ENCODE measurements around the gene PLCL2.

PLCL2 gene

GRCh38 chr3:16884748-16885592 lies at the start of gene PLCL2:
Gene PLCL2, plus strand, starts transcription at chr3:16884955. Its CDS starts 85 bp downstream, at chr3:16885040.
- peak; percentile 80 for DNase-seq
- in situ Hi-C loops (cut with MboI; ENCODE audit: low pct_unique_long_range_greater_than_20kb, low sequenced_read_pairs), result no loop called here

- in situ Hi-C loops (cut with MboI; ENCODE audit: low pct_unique_long_range_greater_than_20kb, low sequenced_read_pairs), result no loop called here
- no peak for DNase-seq
Observed at GRCh38 chr3:16836505-16837237, 48.1 kb upstream of the PLCL2 start.

- no peak for DNase-seq
Observed at GRCh38 chr3:16837602-16838001, 47.2 kb upstream of the PLCL2 start.

DNA sequence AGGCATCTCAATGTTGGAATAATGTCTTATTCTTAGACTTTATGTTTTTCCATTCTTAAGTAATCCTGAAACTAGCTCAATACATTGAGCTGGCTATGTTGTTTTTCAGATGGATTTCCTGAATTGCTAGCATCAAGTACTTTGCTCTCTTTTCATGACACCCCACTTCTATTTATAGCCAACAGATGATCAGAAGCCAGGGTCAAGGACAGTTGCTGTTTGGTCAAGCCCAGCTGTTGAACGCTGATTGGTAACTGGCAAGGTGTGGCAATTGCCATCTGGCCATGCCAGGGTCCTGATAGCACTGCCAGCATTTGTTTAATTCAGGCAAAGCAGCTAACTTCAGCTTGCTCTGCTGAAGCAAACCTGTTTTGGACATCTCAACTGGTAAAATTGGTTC lies 46.2 kb upstream of the PLCL2 start:
- no peak for DNase-seq
- in situ Hi-C loops (cut with MboI; ENCODE audit: low pct_unique_long_range_greater_than_20kb, low sequenced_read_pairs), result no loop called here

More at GRCh38 chr3:16837602-16838001, 47.2 kb upstream of the PLCL2 start:
- in situ Hi-C loops (cut with MboI; ENCODE audit: low pct_unique_long_range_greater_than_20kb, low sequenced_read_pairs), result no loop called here

DNA sequence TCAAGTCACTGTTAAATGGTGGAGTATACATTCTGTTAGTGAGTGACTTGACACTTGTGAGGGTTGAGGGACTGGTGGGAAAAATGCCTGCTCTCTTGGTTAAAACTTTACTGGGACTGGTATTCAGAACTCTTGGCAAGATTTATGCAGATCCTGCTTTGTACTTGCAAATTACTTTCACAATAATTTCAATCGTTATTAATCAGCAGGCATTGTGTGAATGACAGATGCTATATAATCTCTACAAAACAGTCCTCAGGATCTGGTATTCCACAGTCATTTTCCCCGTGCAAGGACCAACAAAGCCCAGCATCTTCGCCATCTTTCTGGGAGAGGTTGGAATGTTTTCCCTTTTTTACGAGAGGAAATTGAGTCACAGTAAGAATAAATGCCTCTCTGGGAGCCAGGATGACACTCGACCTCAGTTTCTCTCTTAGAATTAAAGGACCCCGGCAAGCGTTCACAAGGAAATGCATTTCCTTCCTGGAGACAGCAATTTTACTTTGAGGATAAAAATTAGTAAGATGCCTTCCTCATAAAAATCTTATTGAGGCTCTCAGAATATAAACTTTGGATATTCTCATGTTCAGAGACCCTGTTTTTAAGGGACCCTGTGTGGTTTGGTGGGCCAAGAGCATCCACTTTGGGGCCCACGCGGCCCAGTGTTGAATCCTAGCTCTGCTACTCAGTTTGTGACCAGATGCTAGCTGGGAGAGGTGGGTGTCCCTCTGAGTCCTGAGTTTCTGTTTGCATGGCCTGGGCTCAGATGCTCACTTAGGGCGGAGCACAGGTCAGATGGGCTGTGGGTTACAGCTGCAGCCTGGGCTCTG lies 45.3 kb upstream of the PLCL2 start:
- in situ Hi-C loops (cut with MboI; ENCODE audit: low pct_unique_long_range_greater_than_20kb, low sequenced_read_pairs), result no loop called here
- DNase-seq, result no peak

GRCh38 chr3:16840101-16840424 lies 44.7 kb upstream of the PLCL2 start:
- in situ Hi-C loops (cut with MboI; ENCODE audit: low pct_unique_long_range_greater_than_20kb, low sequenced_read_pairs), result no loop called here

GRCh38 chr3:16841041-16841753 lies 43.6 kb upstream of the PLCL2 start:
- DNase-seq, result peak; percentile 17
- in situ Hi-C loops (cut with MboI; ENCODE audit: low pct_unique_long_range_greater_than_20kb, low sequenced_read_pairs), result no loop called here

More at GRCh38 chr3:16840101-16840424, 44.7 kb upstream of the PLCL2 start:
- no peak for DNase-seq

GRCh38 chr3:16841904-16842271 lies 42.9 kb upstream of the PLCL2 start:
- in situ Hi-C loops (cut with MboI; ENCODE audit: low pct_unique_long_range_greater_than_20kb, low sequenced_read_pairs), result no loop called here
- peak; percentile 32 for DNase-seq

GRCh38 chr3:16842272-16843270 lies 42.2 kb upstream of the PLCL2 start:
- DNase-seq, result no peak
- in situ Hi-C loops (cut with MboI; ENCODE audit: low pct_unique_long_range_greater_than_20kb, low sequenced_read_pairs), result no loop called here

DNA sequence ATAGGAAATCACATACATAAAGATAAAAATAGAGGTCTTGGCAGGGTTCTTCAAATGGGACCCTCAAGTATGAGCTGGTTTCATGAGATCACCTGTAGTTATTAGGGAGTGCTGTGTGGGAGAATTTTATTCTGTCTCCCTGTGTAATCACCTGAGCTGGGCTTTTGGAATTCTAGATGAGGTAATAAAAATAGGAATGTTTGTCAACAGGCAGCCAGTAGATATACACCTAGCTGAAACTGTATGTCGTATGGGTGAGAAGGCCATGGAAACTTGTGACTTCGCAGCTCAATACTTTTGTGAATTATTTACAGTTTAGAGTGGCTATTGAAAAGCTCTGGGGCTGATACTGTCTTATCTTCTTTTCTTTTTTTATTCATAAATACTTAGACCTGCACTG lies 40.5 kb upstream of the PLCL2 start:
- in situ Hi-C loops (cut with MboI; ENCODE audit: low pct_unique_long_range_greater_than_20kb, low sequenced_read_pairs), result no loop called here
- DNase-seq, result no peak

- in situ Hi-C loops (cut with MboI; ENCODE audit: low pct_unique_long_range_greater_than_20kb, low sequenced_read_pairs), result no loop called here
- no peak for DNase-seq
Observed at GRCh38 chr3:16844791-16845190, 40.0 kb upstream of the PLCL2 start.

DNA sequence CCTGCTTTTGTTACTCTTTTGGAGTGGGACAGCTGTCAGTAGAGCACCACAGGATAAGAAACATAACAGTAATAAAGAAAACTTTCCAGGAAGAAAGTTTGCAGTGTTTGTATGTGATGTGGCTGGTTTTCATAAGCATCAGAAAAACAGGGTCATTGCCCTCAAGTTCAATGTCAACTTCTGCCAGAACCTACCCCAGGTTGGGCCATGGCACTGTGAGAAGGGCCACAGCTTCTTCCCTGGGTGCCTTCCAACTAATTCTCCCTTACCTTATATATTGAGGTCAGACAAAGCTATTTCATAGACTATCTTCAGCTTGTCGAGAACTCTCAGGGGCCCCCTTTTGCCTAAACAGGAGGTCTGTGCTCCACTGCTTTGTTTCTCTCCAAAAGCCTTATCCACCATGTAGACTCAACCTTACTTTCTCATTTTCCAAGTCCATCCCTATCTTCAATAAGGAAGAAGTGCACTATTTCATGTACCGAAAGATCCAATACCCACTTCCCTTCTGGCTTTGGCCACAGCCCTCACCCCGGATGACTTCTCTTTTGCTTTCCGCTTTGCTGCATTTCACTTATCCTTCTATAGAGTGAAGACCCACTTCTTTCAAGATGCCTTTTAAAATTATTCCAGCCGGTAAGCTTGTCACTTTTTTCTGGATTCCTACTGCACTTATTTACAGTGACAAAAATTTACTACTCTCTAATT lies 38.2 kb upstream of the PLCL2 start:
- no peak for DNase-seq
- in situ Hi-C loops (cut with MboI; ENCODE audit: low pct_unique_long_range_greater_than_20kb, low sequenced_read_pairs), result no loop called here

GRCh38 chr3:16848007-16848406 lies 36.7 kb upstream of the PLCL2 start:
- in situ Hi-C loops (cut with MboI; ENCODE audit: low pct_unique_long_range_greater_than_20kb, low sequenced_read_pairs), result no loop called here
- no peak for DNase-seq

- in situ Hi-C loops (cut with MboI; ENCODE audit: low pct_unique_long_range_greater_than_20kb, low sequenced_read_pairs), result no loop called here
- DNase-seq, result peak; percentile 32
Observed at GRCh38 chr3:16849229-16849628, 35.5 kb upstream of the PLCL2 start.

DNA sequence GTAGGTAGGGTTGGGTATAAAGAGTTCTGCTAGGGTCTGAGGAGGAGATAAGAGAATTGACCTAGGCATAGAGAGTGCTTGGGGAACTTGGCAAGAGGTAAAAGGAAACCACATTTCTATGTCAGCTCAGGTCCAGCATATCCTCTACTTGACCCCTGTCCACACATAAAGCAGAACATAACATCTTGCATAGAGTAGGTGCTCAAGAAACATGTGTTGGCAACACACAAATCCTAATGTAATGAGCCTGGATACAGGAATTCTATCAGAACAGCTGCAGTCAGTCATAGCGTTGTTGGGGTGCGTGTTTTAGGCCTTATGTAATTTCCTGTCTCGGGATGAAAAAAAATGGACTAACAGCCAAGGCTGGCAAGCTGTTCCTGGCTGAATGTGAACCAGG lies 35.0 kb upstream of the PLCL2 start:
- in situ Hi-C loops (cut with MboI; ENCODE audit: low pct_unique_long_range_greater_than_20kb, low sequenced_read_pairs), result no loop called here
- peak; percentile 26 for DNase-seq

DNA sequence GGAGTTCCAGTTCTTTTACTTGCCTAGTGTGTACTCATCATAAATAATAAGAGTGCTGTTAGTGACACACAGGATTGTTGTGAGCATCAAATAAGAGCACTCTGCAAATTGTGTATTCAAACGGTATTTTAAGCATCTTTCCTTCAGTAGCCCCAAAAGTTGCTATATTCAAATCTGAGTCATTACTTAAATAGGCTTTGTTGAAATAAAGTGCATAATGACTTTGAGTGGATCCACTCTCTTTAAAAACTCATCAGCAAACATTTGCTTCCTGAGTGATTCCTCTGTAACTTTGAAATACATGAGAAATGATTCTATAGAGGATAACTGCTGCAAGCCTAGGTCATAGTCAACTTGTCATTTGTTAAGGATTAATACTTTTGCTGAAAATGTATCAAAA lies 29.3 kb upstream of the PLCL2 start:
- no peak for DNase-seq
- in situ Hi-C loops (cut with MboI; ENCODE audit: low pct_unique_long_range_greater_than_20kb, low sequenced_read_pairs), result no loop called here

- in situ Hi-C loops (cut with MboI; ENCODE audit: low pct_unique_long_range_greater_than_20kb, low sequenced_read_pairs), result no loop called here
- no peak for DNase-seq
Observed at GRCh38 chr3:16860234-16860633, 24.5 kb upstream of the PLCL2 start.
